CD4-positive, alpha-beta T cell (primary cell): ENCODE data around the gene DDX1. TPM values are rescaled to one million over a fixed set of nuclear protein-coding genes. Genes with fewer than 3 reads are reported as not detected.

Experiments used
- ATAC-seq: fragments of 200-7000 bp; cut with Tn5 transposase; one replicate; pipeline ENCODE4 v1.10.0; 2022; ENCODE audit warnings: mild to moderate bottlenecking; ENCODE audit not compliant: poor library complexity
- CTCF ChIA-PET: fragments of 350-600 bp; sonication (Branson Sonifier 250); formaldehyde crosslinking; loops from one replicate; lab custom pipeline; 2021; ENCODE audit warnings: antibody characterized with exemption, inconsistent platforms; lab: Charles Lee
- POLR2A ChIA-PET: fragments of 350-600 bp; sonication (Branson Sonifier 250); formaldehyde crosslinking; loops from one replicate; lab custom pipeline; 2021; ENCODE audit warnings: antibody characterized with exemption, inconsistent platforms; lab: Charles Lee
- DNase-seq, 14 experiments: peaks; one replicate each; pipeline ENCODE4 v3.0.0-alpha.2; 2013 to 2020; ENCODE audit warnings: mixed read lengths in 2 of 14
- H3K27ac ChIP-seq, 2 donors: one replicate each; pipeline versions ENCODE4 v1.5.1 to v1.7.0; 2013; ENCODE audit warnings: low read length in 2 of 2, low read depth in 1 of 2, mild to moderate bottlenecking in 1 of 2
- H3K27me3 ChIP-seq, 2 experiments: 1 replicate in 1 of 2; 2 replicates in 1 of 2; pipeline versions ENCODE4 v1.6.1 to v1.7.0; 2013; ENCODE audit warnings: low read length in 2 of 2, control low read depth in 1 of 2, mild to moderate bottlenecking in 1 of 2, moderate library complexity in 1 of 2; ENCODE audit not compliant: insufficient read depth in 2 of 2, control insufficient read depth in 1 of 2
- H3K36me3 ChIP-seq: one replicate; pipeline ENCODE4 v1.6.1; 2013; ENCODE audit warnings: low read length, control low read depth; ENCODE audit not compliant: insufficient read depth
- H3K4me1 ChIP-seq: one replicate; pipeline ENCODE4 v1.6.1; 2013; ENCODE audit warnings: low read length, control low read depth; ENCODE audit not compliant: insufficient read depth
- H3K4me3 ChIP-seq: one replicate; pipeline ENCODE4 v1.5.1; 2013; ENCODE audit warnings: mild to moderate bottlenecking, low read length, moderate library complexity
- H3K9me3 ChIP-seq, 2 experiments: 1 replicate in 1 of 2; 2 replicates in 1 of 2; pipeline versions ENCODE4 v1.6.1 to v1.7.0; 2013; ENCODE audit warnings: low read length in 2 of 2, mild to moderate bottlenecking in 2 of 2, control low read depth in 1 of 2, moderate library complexity in 1 of 2; ENCODE audit not compliant: control insufficient read depth in 1 of 2, insufficient read depth in 1 of 2
- H3K27ac Mint-ChIP-seq: one replicate; pipeline ENCODE4 v1.8.0; 2020; ENCODE audit warnings: mixed read lengths
- H3K27me3 Mint-ChIP-seq: one replicate; pipeline ENCODE4 v1.8.0; 2021; ENCODE audit warnings: mixed read lengths
- H3K36me3 Mint-ChIP-seq: one replicate; pipeline ENCODE4 v1.8.0; 2021; ENCODE audit warnings: low read depth, mixed read lengths
- H3K4me1 Mint-ChIP-seq: one replicate; pipeline ENCODE4 v1.8.0; 2021; ENCODE audit warnings: low read depth, mixed read lengths
- H3K4me3 Mint-ChIP-seq: one replicate; pipeline ENCODE4 v1.8.0; 2020; ENCODE audit warnings: mild to moderate bottlenecking, mixed read lengths
- H3K9me3 Mint-ChIP-seq: one replicate; pipeline ENCODE4 v1.8.0; 2020; ENCODE audit warnings: mixed read lengths
- CTCF ChIP-seq: fragments of 200-600 bp; IDR thresholded peaks from one replicate; pipeline ENCODE4 v1.8.0; 2022; ENCODE audit warnings: antibody characterized with exemption, mild to moderate bottlenecking
- intact Hi-C, 2 experiments: fragments of 100-400 bp; cut with DNase I in 1 of 2; cut with micrococcal nuclease in 1 of 2; formaldehyde crosslinking; loops; one replicate each; pipeline versions ENCODE4 v1.15.1 to v1.9.0; 2023 to 2025; cut with DNase I, micrococcal nuclease
- total RNA-seq, 174 experiments: library from RNA in 2 of 174; stranded (reverse) in 2 of 174; gene quantifications; one replicate each; pipeline ENCODE4 v1.2.3 and lab custom pipeline; 2021 to 2026

The DDX1 gene
- total RNA-seq, 2 experiments from 2014 or later, result 48.8 to 50.1 TPM

- Mint-ChIP-seq H3K9me3 (no peaks in the 10 kb centered on the region), H3K27ac (peak overlapping the region; percentile 88), H3K27me3 (no peaks in the 10 kb centered on the region), H3K4me3 (peak overlapping the region; percentile 99), H3K4me1 (peaks cover 52% of the 10 kb centered on the region), H3K36me3 (peaks cover 34% of the 10 kb centered on the region)
- no peaks in the 10 kb centered on the region for H3K27me3 ChIP-seq
- no peak for TF ChIP-seq CTCF
- H3K4me3 ChIP-seq, result peak overlapping the region; percentile 86
- no peaks in the 10 kb centered on the region for H3K9me3 ChIP-seq
- H3K36me3 ChIP-seq, result peaks cover 13% of the 10 kb centered on the region
- CTCF ChIA-PET, result interaction anchor here (1.1 kb wide), 1 partner anchor 17 kb away, joined by 4 read pairs; no protein-coding TSS in a partner anchor
- POLR2A ChIA-PET, result interaction anchor here (0.8 to 3.9 kb wide), 3 partner anchors 13 to 31 kb away, joined by 3 to 38 read pairs (median 8); partner anchors contain the start of gene DDX1
- intact Hi-C loops, result loop anchor here in 1 of 2 experiments (2.0 kb wide), 1 partner anchor 30 kb away; the partner anchor contains the start of gene DDX1
- ATAC-seq, result peak; percentile 35
- peak overlapping the region in 1 of 2 donors; percentile 48 for H3K27ac ChIP-seq
- DNase-seq, result peak in 5 of 14 experiments; percentile 1 to 35 (median 3)
- H3K4me1 ChIP-seq, result peaks cover 13% of the 10 kb centered on the region
Observed at GRCh38 chr2:15560140-15560987, 31.3 kb upstream of the DDX1 start.

- CTCF ChIA-PET, result interaction anchor here (1.1 to 2.0 kb wide), 2 partner anchors 16 kb away, joined by 4 to 8 read pairs; no protein-coding TSS in a partner anchor
- ATAC-seq, result peak; percentile 83
- Histone ChIP-seq H3K4me3 (peak within 1 kb of the TSS; percentile 86), H3K36me3 (peaks cover 6% of the 10 kb centered on the region), H3K4me1 (peaks cover 13% of the 10 kb centered on the region), H3K27me3 (no peaks in the 10 kb centered on the region), H3K9me3 (no peaks in the 10 kb centered on the region), H3K27ac (peak within 1 kb of the TSS; percentile 48 to 68)
- H3K4me3 Mint-ChIP-seq, result peak within 1 kb of the TSS; percentile 99
- peak within 1 kb of the TSS; percentile 88 for H3K27ac Mint-ChIP-seq
- intact Hi-C loops, result loop anchor here (1.0 to 2.0 kb wide), 2 partner anchors 30 kb away; partner anchors contain the start of gene DDX1 (in 2 of the 2)
- peaks cover 28% of the 10 kb centered on the region for H3K36me3 Mint-ChIP-seq
- no peaks in the 10 kb centered on the region for H3K9me3 Mint-ChIP-seq
- POLR2A ChIA-PET, result interaction anchor here (0.8 to 3.9 kb wide), 6 partner anchors 10 to 33 kb away, joined by 3 to 38 read pairs (median 7); partner anchors contain the start of gene DDX1
- H3K4me1 Mint-ChIP-seq, result peaks cover 52% of the 10 kb centered on the region
- DNase-seq, result peak; percentile 61 to 87 (median 72)
- TF ChIP-seq CTCF, result no peak
- H3K27me3 Mint-ChIP-seq, result no peaks in the 10 kb centered on the region
Observed at GRCh38 chr2:15560988-15561573, 30.6 kb upstream of the DDX1 start, which contains the start of gene NBAS. TSS of gene NBAS (minus strand) at chr2:15561334. CDS start at chr2:15561304, 30 bp downstream.
